Ovary (tissue), 3 donors: ENCODE measurements around the gene NEUROG3.

ENCODE experiments used
- CTCF ChIP-seq, 3 donors: fragments of 450-650 bp in 2 of 3; fragments of 200-600 bp in 1 of 3; IDR thresholded peaks; one replicate each; pipeline versions ENCODE4 v1.5.1 to v1.8.0; 2016 to 2022; ENCODE audit warnings: antibody characterized with exemption in 3 of 3, mild to moderate bottlenecking in 1 of 3
- POLR2A ChIP-seq: fragments of 450-650 bp; IDR thresholded peaks from one replicate; pipeline ENCODE4 v1.6.1; 2017; ENCODE audit warnings: antibody characterized with exemption, mild to moderate bottlenecking, moderate library complexity
- donor health status: DM: no; HTN: no; CAD: no.

GRCh38 chr10:69527961-69528360 lies 45.3 kb downstream of the NEUROG3 start:
- TF ChIP-seq POLR2A: no peak
- TF ChIP-seq CTCF (IDR thresholded peaks at IDR 0.05): no peak
